NCI-H526 treated with DMSO at 0.1 percent for 48 hours (cell line): ENCODE measurements around the gene AMPD1.

ENCODE experiments used
- DNase-seq: peaks from one replicate; lab custom pipeline; 2025; lab: John Stamatoyannopoulos, UW

Gene AMPD1

GRCh38 chr1:114632427-114632826, 62.9 kb downstream of the AMPD1 start:
- DNase-seq, result no peak

- DNase-seq, result no peak
These were observed 68.2 kb downstream of the AMPD1 start for GRCh38 chr1:114627107-114627506.

- DNase-seq, result no peak
These were observed 72.0 kb downstream of the AMPD1 start for GRCh38 chr1:114623364-114623763.
